NCI-H2081 treated with DMSO at 0.1 percent for 48 hours (cell line): Measurements from ENCODE around the gene CACNA1B.

Experiments
- DNase-seq: peaks from one replicate; lab custom pipeline; 2025; lab: John Stamatoyannopoulos, UW

CACNA1B gene

GRCh38 chr9:138053321-138053868, 175.8 kb downstream of the CACNA1B start:
- no peak for DNase-seq

GRCh38 chr9:138053996-138054752, 176.6 kb downstream of the CACNA1B start:
- DNase-seq = no peak

GRCh38 chr9:138057726-138058125, 180.1 kb downstream of the CACNA1B start:
- no peak for DNase-seq

- no peak for DNase-seq
Observed at GRCh38 chr9:138058181-138058580, 180.6 kb downstream of the CACNA1B start.

- DNase-seq = no peak
Observed at GRCh38 chr9:138059196-138059595, 181.6 kb downstream of the CACNA1B start.

- no peak for DNase-seq
Observed at GRCh38 chr9:138060365-138060764, 182.8 kb downstream of the CACNA1B start.

- no peak for DNase-seq
Observed at GRCh38 chr9:138060881-138061280, 183.3 kb downstream of the CACNA1B start.

GRCh38 chr9:138061631-138062030, 184.0 kb downstream of the CACNA1B start:
- DNase-seq = no peak

GRCh38 chr9:138062196-138062595, 184.6 kb downstream of the CACNA1B start:
- DNase-seq = no peak

GRCh38 chr9:138063033-138063432, 185.5 kb downstream of the CACNA1B start:
- no peak for DNase-seq

- no peak for DNase-seq
Observed at GRCh38 chr9:138063785-138064184, 186.2 kb downstream of the CACNA1B start.

GRCh38 chr9:138064547-138064946, 187.0 kb downstream of the CACNA1B start:
- DNase-seq = no peak

GRCh38 chr9:138065287-138065686, 187.7 kb downstream of the CACNA1B start:
- no peak for DNase-seq

GRCh38 chr9:138066049-138066448, 188.5 kb downstream of the CACNA1B start:
- DNase-seq = no peak

GRCh38 chr9:138067613-138068367, 190.2 kb downstream of the CACNA1B start:
- no peak for DNase-seq

GRCh38 chr9:138068601-138069035, 191.0 kb downstream of the CACNA1B start:
- DNase-seq = no peak

- no peak for DNase-seq
Observed at GRCh38 chr9:138069731-138070456, 192.3 kb downstream of the CACNA1B start.

- DNase-seq = no peak
Observed at GRCh38 chr9:138070815-138071214, 193.2 kb downstream of the CACNA1B start.

- DNase-seq = no peak
Observed at GRCh38 chr9:138071292-138071691, 193.7 kb downstream of the CACNA1B start.

- DNase-seq = no peak
Observed at GRCh38 chr9:138071731-138072130, 194.1 kb downstream of the CACNA1B start.

- DNase-seq = no peak
Observed at GRCh38 chr9:138072161-138072842, 194.7 kb downstream of the CACNA1B start.

GRCh38 chr9:138072897-138073296, 195.3 kb downstream of the CACNA1B start:
- DNase-seq = no peak
